SK-N-SH (cell line): ENCODE results near the gene MRPS7. TPM values are rescaled to one million over a fixed set of nuclear protein-coding genes. Genes with fewer than 3 reads are reported as not detected.
A peak's percentile ranks its signal among the peaks of the same experiment; 100 is the strongest.

ENCODE experiments used
- CTCF ChIA-PET: fragments of 300-600, 350-600 bp; formaldehyde crosslinking; extraction: SDS; loops from one replicate; lab custom pipeline; 2021; lab: Yijun Ruan, JAX
- POLR2A ChIA-PET: fragments of 350-600 bp; sonication (Branson Sonifier 250); formaldehyde crosslinking; extraction: SDS; loops from one replicate; lab custom pipeline; 2020; ENCODE audit warnings: antibody characterized with exemption, inconsistent platforms; lab: Yijun Ruan, JAX
- DNase-seq: peaks from one replicate; pipeline ENCODE4 v3.0.0; 2012
- H2AFZ ChIP-seq: fragments of 200-600 bp; sonication (generic); 2 replicates; pipeline ENCODE4 v1.8.1; 2016; ENCODE audit warnings: antibody characterized with exemption, mild to moderate bottlenecking, low read depth
- H3F3A ChIP-seq: fragments of 200-600 bp; sonication (generic); replicated peaks from 2 replicates; pipeline ENCODE3; 2016; ENCODE audit warnings: antibody characterized with exemption, mild to moderate bottlenecking; ENCODE audit not compliant: insufficient read depth
- H3K27ac ChIP-seq, 2 experiments: fragments of 200-500 bp in 1 of 2; fragments of 200-600 bp in 1 of 2; sonication (Bioruptor generic) in 1 of 2; sonication (generic), shearing (Covaris generic) in 1 of 2; 2 replicates each; pipeline versions ENCODE4 v1.5.1 to v1.6.1; 2014 to 2016; ENCODE audit warnings: low read depth in 2 of 2, inconsistent platforms in 1 of 2, low read length in 1 of 2, mild to moderate bottlenecking in 1 of 2, mixed read lengths in 1 of 2
- H3K27me3 ChIP-seq: fragments of 200-600 bp; sonication (generic), shearing (Covaris generic); 2 replicates; pipeline ENCODE4 v1.6.1; 2016; ENCODE audit warnings: mixed run types; ENCODE audit not compliant: insufficient read depth
- H3K36me3 ChIP-seq, 2 experiments: fragments of 200-500 bp in 1 of 2; fragments of 200-600 bp in 1 of 2; sonication (Bioruptor generic) in 1 of 2; sonication (generic) in 1 of 2; replicated peaks in 1 of 2; 2 replicates each; pipeline versions ENCODE3 to v1.5.1; 2014 to 2016; ENCODE audit warnings: low read length in 1 of 2, mild to moderate bottlenecking in 1 of 2; ENCODE audit not compliant: insufficient read depth in 2 of 2, control insufficient read depth in 1 of 2
- H3K4me1 ChIP-seq, 2 experiments: fragments of 200-500 bp in 1 of 2; fragments of 200-600 bp in 1 of 2; sonication (Bioruptor generic) in 1 of 2; sonication (generic), shearing (Covaris generic) in 1 of 2; 2 replicates each; pipeline versions ENCODE4 v1.5.1 to v1.6.1; 2014 to 2016; ENCODE audit warnings: low read depth in 1 of 2, low read length in 1 of 2, mixed run types in 1 of 2; ENCODE audit not compliant: insufficient read depth in 2 of 2, control insufficient read depth in 1 of 2
- H3K4me2 ChIP-seq: fragments of 200-600 bp; sonication (generic), shearing (Covaris generic); 2 replicates; pipeline ENCODE4 v1.6.1; 2017; ENCODE audit warnings: mixed run types
- H3K4me3 ChIP-seq, 2 experiments: fragments of 200-500 bp in 1 of 2; fragments of 200-600 bp in 1 of 2; sonication (Bioruptor generic) in 1 of 2; sonication (generic), shearing (Covaris generic) in 1 of 2; 2 replicates each; pipeline versions ENCODE4 v1.5.1 to v1.8.1; 2014 to 2016; ENCODE audit warnings: low read depth in 2 of 2, inconsistent platforms in 1 of 2, low read length in 1 of 2, mild to moderate bottlenecking in 1 of 2, mixed read lengths in 1 of 2, moderate library complexity in 1 of 2
- H3K79me2 ChIP-seq: fragments of 200-600 bp; sonication (generic); 2 replicates; pipeline ENCODE4 v1.8.1; 2017; ENCODE audit warnings: mild to moderate bottlenecking; ENCODE audit not compliant: insufficient read depth
- H3K9ac ChIP-seq: fragments of 200-600 bp; sonication (generic); 2 replicates; pipeline ENCODE4 v1.6.1; 2017; ENCODE audit warnings: mixed run types
- H3K9me2 ChIP-seq: fragments of 200-600 bp; sonication (generic); 2 replicates; pipeline ENCODE4 v1.6.1; 2017; ENCODE audit warnings: mixed run types
- H3K9me3 ChIP-seq: fragments of 200-600 bp; sonication (generic); 2 replicates; pipeline ENCODE4 v1.6.1; 2017; ENCODE audit warnings: mixed run types, mild to moderate bottlenecking, moderate library complexity
- H4K20me1 ChIP-seq: fragments of 200-600 bp; sonication (generic); 2 replicates; pipeline ENCODE4 v1.6.1; 2017; ENCODE audit warnings: mild to moderate bottlenecking, mixed run types; ENCODE audit not compliant: insufficient read depth
- EP300 ChIP-seq, 2 experiments: IDR thresholded peaks; 2 replicates each; pipeline versions ENCODE4 v1.4.0 to v1.6.1; 2012; ENCODE audit warnings: borderline replicate concordance in 1 of 2, low read depth in 1 of 2, low read length in 1 of 2
- GABPA ChIP-seq: IDR thresholded peaks from 2 replicates; pipeline ENCODE4 v1.4.0; 2012; ENCODE audit warnings: low read depth, mild to moderate bottlenecking
- GATA2 ChIP-seq: sonication (generic); formaldehyde crosslinking; IDR thresholded peaks from 2 replicates; pipeline ENCODE4 v1.5.0; 2020; ENCODE audit warnings: mild to moderate bottlenecking, missing genetic modification reagents
- IRF3 ChIP-seq: fragments of 150-350 bp; IDR thresholded peaks from 2 replicates; pipeline ENCODE4 v1.6.1; 2016; ENCODE audit warnings: mild to moderate bottlenecking, low read depth, low read length
- MEF2A ChIP-seq: IDR thresholded peaks from 2 replicates; pipeline ENCODE4 v1.4.0; 2012; ENCODE audit warnings: low read depth, borderline replicate concordance
- PBX3 ChIP-seq: IDR thresholded peaks from 2 replicates; pipeline ENCODE4; 2012
- POLR2AphosphoS5 ChIP-seq: IDR thresholded peaks from 2 replicates; pipeline ENCODE4 v1.6.1; 2012; ENCODE audit warnings: low read depth, low read length
- RCOR1 ChIP-seq: fragments of 150-350 bp; IDR thresholded peaks from 2 replicates; pipeline ENCODE4 v1.6.1; 2017; ENCODE audit warnings: antibody characterized with exemption, low read length
- REST ChIP-seq: IDR thresholded peaks from 2 replicates; pipeline ENCODE4 v1.6.1; 2012; ENCODE audit warnings: mild to moderate bottlenecking, low read depth, low read length, moderate library complexity
- RFX5 ChIP-seq: IDR thresholded peaks from 2 replicates; pipeline ENCODE4 v1.6.1; 2012; ENCODE audit warnings: mild to moderate bottlenecking, improper control_type of control experiment, low read length
- RXRA ChIP-seq: IDR thresholded peaks from 2 replicates; pipeline ENCODE4 v1.4.0; 2012; ENCODE audit warnings: low read depth, mild to moderate bottlenecking, borderline replicate concordance
- SMC3 ChIP-seq: IDR thresholded peaks from 2 replicates; pipeline ENCODE4 v1.6.1; 2012; ENCODE audit warnings: low read depth, low read length, improper control_type of control experiment
- TCF12 ChIP-seq: IDR thresholded peaks from 2 replicates; pipeline ENCODE4 v1.4.0; 2012
- USF2 ChIP-seq: fragments of 150-350 bp; IDR thresholded peaks from 2 replicates; pipeline ENCODE4 v1.6.1; 2017; ENCODE audit warnings: antibody characterized with exemption, low read length, low read depth, borderline replicate concordance
- WGBS: methylation state at CpG from one replicate; pipeline ENCODE4 v1.1.6; 2017; ENCODE audit warnings: low lambda C conversion rate; 5-methylcytosine and 5-hydroxymethylcytosine counted together
- polyA plus RNA-seq, 3 experiments: library from polyadenylated mRNA; depleted of rRNA; stranded (reverse); fragments of >200 nt; gene quantifications; 2 replicates each; pipeline ENCODE4 v1.2.3, GENCODE V29; 2012

Gene MRPS7
- polyA plus RNA-seq, 1 of the 3 experiments (the other 2 are of a cell fraction) = 82.8 TPM

GRCh38 chr17:75266316-75267152 lies 4.9 kb downstream of the MRPS7 start:
- H3K9ac ChIP-seq = no peak overlapping the region
- no peak overlapping the region for H3K4me2 ChIP-seq
- H3K9me3 ChIP-seq = no peaks in the 10 kb centered on the region
- H3K36me3 ChIP-seq = peaks cover 33 to 35% of the 10 kb centered on the region in 2 experiments
- peak; percentile 12 for DNase-seq
- H3K27me3 ChIP-seq = no peaks in the 10 kb centered on the region
- POLR2A ChIA-PET = interaction anchor here (1.0 kb wide), 1 partner anchor 23 kb away, joined by 3 read pairs; the partner anchor contains the start of gene SLC25A19
- TF ChIP-seq REST = no peak
- no peak for TF ChIP-seq USF2
- TF ChIP-seq RFX5 = no peak
- TF ChIP-seq IRF3 = no peak
- TF ChIP-seq EP300 (IDR thresholded peaks at IDR 0.05; ENCODE audit: borderline replicate concordance in 1 of 2, low read depth in 1 of 2, low read length in 1 of 2) = no peak
- no peak for TF ChIP-seq RXRA
- 95% methylated on average over 13 of the region's 13 CpGs for WGBS
- no peaks in the 10 kb centered on the region for H3F3A ChIP-seq
- H3K9me2 ChIP-seq = no peaks in the 10 kb centered on the region
- H2AFZ ChIP-seq = no peak overlapping the region
- CTCF ChIA-PET = interaction anchor here (2.0 kb wide), 1 partner anchor 146 kb away, joined by 7 read pairs; no protein-coding TSS in a partner anchor
- H3K4me1 ChIP-seq = peaks cover 15 to 23% of the 10 kb centered on the region in 2 experiments; a peak in 2 of 4 replicates
- H3K79me2 ChIP-seq = peaks cover 30% of the 10 kb centered on the region
- H4K20me1 ChIP-seq = no peaks in the 10 kb centered on the region
- H3K4me3 ChIP-seq = no peak overlapping the region
- H3K27ac ChIP-seq = no peak overlapping the region

GRCh38 chr17:75267153-75267410 lies 5.4 kb downstream of the MRPS7 start:
- H3K36me3 ChIP-seq = peaks cover 33 to 35% of the 10 kb centered on the region in 2 experiments
- POLR2A ChIA-PET = interaction anchor here (1.0 kb wide), 1 partner anchor 22 kb away, joined by 3 read pairs; the partner anchor contains the start of gene SLC25A19
- TF ChIP-seq SMC3 (no peak), GATA2 (CRISPR knock-in tag) (no peak), GABPA (no peak), POLR2AphosphoS5 (no peak), RCOR1 (no peak), TCF12 (no peak), PBX3 (no peak), MEF2A (no peak), RXRA (no peak), REST (no peak)

More at GRCh38 chr17:75267153-75267410, 5.4 kb downstream of the MRPS7 start:
- DNase-seq = peak; percentile 3
- H3K4me3 ChIP-seq = no peak overlapping the region
- no peak overlapping the region for H2AFZ ChIP-seq
- H4K20me1 ChIP-seq = no peaks in the 10 kb centered on the region
- WGBS = 77% methylated on average over 2 of the region's 2 CpGs
- H3K4me1 ChIP-seq = peaks cover 17 to 28% of the 10 kb centered on the region in 2 experiments
- no peaks in the 10 kb centered on the region for H3K9me2 ChIP-seq
- H3K27me3 ChIP-seq = no peaks in the 10 kb centered on the region
- H3K4me2 ChIP-seq = no peak overlapping the region
- H3K27ac ChIP-seq = no peak overlapping the region
- H3K9me3 ChIP-seq = no peaks in the 10 kb centered on the region
- H3F3A ChIP-seq = no peaks in the 10 kb centered on the region
- CTCF ChIA-PET = interaction anchor here (2.0 to 6.0 kb wide), 2 partner anchors 56 to 146 kb away, joined by 7 to 58 read pairs; no protein-coding TSS in a partner anchor
- peaks cover 31% of the 10 kb centered on the region for H3K79me2 ChIP-seq
- H3K9ac ChIP-seq = no peak overlapping the region
